Esophagus squamous epithelium (tissue), 5 donors: Measurements from ENCODE around the gene ASCC2. TPM values are rescaled to one million over a fixed set of nuclear protein-coding genes. Genes with fewer than 3 reads are reported as not detected.

Experiments used
- DNase-seq: peaks from one replicate; lab custom pipeline; 2025; lab: John Stamatoyannopoulos, UW
- H3K27ac ChIP-seq, 4 donors: fragments of 200-600 bp; sonication (generic); one replicate each; pipeline ENCODE4 v1.5.1; 2016 to 2019; ENCODE audit warnings: mild to moderate bottlenecking in 1 of 4
- H3K27me3 ChIP-seq, 4 donors: fragments of 200-600 bp; sonication (generic); 1 replicate in 3 of 4; 2 replicates in 1 of 4; pipeline versions ENCODE4 v1.5.1 to v1.6.0; 2017 to 2021; ENCODE audit warnings: antibody characterized with exemption in 1 of 4
- H3K36me3 ChIP-seq, 3 donors: fragments of 200-600 bp; sonication (generic); one replicate each; pipeline ENCODE4 v1.5.1; 2016 to 2019
- H3K4me1 ChIP-seq, 3 donors: fragments of 200-600 bp; sonication (generic); one replicate each; pipeline ENCODE4 v1.5.1; 2017 to 2019
- H3K4me3 ChIP-seq, 4 donors: fragments of 200-600 bp; sonication (generic); 1 replicate in 3 of 4; 2 replicates in 1 of 4; pipeline ENCODE4 v1.5.1; 2016 to 2019; ENCODE audit warnings: mild to moderate bottlenecking in 2 of 4, moderate library complexity in 1 of 4
- H3K9me3 ChIP-seq, 3 donors: fragments of 200-600 bp; sonication (generic); one replicate each; pipeline ENCODE4 v1.5.1; 2016 to 2019
- CTCF ChIP-seq, 6 experiments: fragments of 450-650 bp in 4 of 6; fragments of 200-600 bp in 2 of 6; sonication (generic) in 2 of 6; IDR thresholded peaks; one replicate each; pipeline ENCODE4 v1.5.1; 2016 to 2019; ENCODE audit warnings: antibody characterized with exemption in 6 of 6, mild to moderate bottlenecking in 4 of 6, moderate library complexity in 4 of 6
- POLR2A ChIP-seq, 4 donors: fragments of 450-650 bp; IDR thresholded peaks; one replicate each; pipeline ENCODE4 v1.6.1; 2017; ENCODE audit warnings: antibody characterized with exemption in 4 of 4, mild to moderate bottlenecking in 4 of 4, moderate library complexity in 3 of 4
- WGBS, 2 donors: methylation state at CpG; one replicate each; pipeline ENCODE4 v1.1.5; 2018; 5-methylcytosine and 5-hydroxymethylcytosine counted together
- intact Hi-C: fragments of 100-400 bp; cut with DNase I; formaldehyde crosslinking; loops from one replicate; pipeline ENCODE4 v1.15.0; 2022
- total RNA-seq, 4 donors: library from RNA; depleted of rRNA; stranded (reverse); fragments of >200 nt; gene quantifications; one replicate each; pipeline ENCODE4 v1.1.0, GENCODE V29; 2016
- donor health status: DM: yes; HTN: yes; CAD: no.

The ASCC2 gene
- total RNA-seq, 4 donors from 2014 or later = 47.5 to 99.7 (median 57.8) TPM

- H3K27ac ChIP-seq = peak overlapping the region; percentile 95 to 99 (median 96)
- intact Hi-C loops = no loop called here
- H3K4me1 ChIP-seq = peaks cover 15 to 51% (median 17%) of the 10 kb centered on the region in 3 donors
- DNase-seq = no peak
- H3K36me3 ChIP-seq = no peaks in the 10 kb centered on the region
- no peaks in the 10 kb centered on the region for H3K27me3 ChIP-seq
- TF ChIP-seq POLR2A (IDR thresholded peaks at IDR 0.05) (no peak), CTCF (IDR thresholded peaks at IDR 0.05) (no peak)
- WGBS, 2 donors = 0 to 1% methylated on average over 4 to 8 of the region's 14 CpGs
- no peaks in the 10 kb centered on the region for H3K9me3 ChIP-seq
- H3K4me3 ChIP-seq = peak overlapping the region; percentile 74 to 100 (median 84)
These were observed 45.7 kb upstream of the ASCC2 start for GRCh38 chr22:29883775-29884097.

- Histone ChIP-seq H3K27me3 (no peaks in the 10 kb centered on the region), H3K36me3 (no peaks in the 10 kb centered on the region), H3K4me1 (peaks cover 15 to 49% (median 17%) of the 10 kb centered on the region in 3 donors), H3K4me3 (peak within 1 kb of the TSS; percentile 74 to 100 (median 84)), H3K27ac (peak within 1 kb of the TSS; percentile 95 to 99 (median 96)), H3K9me3 (no peaks in the 10 kb centered on the region)
- DNase-seq = peak; percentile 36
- WGBS, 2 donors = no CpG with 5 or more reads among the region's 82 CpGs
- intact Hi-C loops = no loop called here
- TF ChIP-seq POLR2A (IDR thresholded peaks at IDR 0.05) (peak in 2 of 4 donors; percentile 58 to 80), CTCF (IDR thresholded peaks at IDR 0.05) (peak; percentile 31 to 59 (median 52))
These were observed 45.1 kb upstream of the ASCC2 start, which contains the start of gene MTMR3 for GRCh38 chr22:29883045-29883774. Gene MTMR3, plus strand, starts transcription at chr22:29883174. Its CDS starts 87,886 bp downstream, at chr22:29971060.

- H3K36me3 ChIP-seq = no peaks in the 10 kb centered on the region
- H3K27ac ChIP-seq = peak overlapping the region in 3 of 4 donors; percentile 96 to 99 (median 97)
- intact Hi-C loops = no loop called here
- peaks cover 15 to 44% (median 17%) of the 10 kb centered on the region in 3 donors for H3K4me1 ChIP-seq
- TF ChIP-seq CTCF (IDR thresholded peaks at IDR 0.05) = no peak
- no peak for TF ChIP-seq POLR2A (IDR thresholded peaks at IDR 0.05)
- H3K9me3 ChIP-seq = no peaks in the 10 kb centered on the region
- WGBS, 2 donors = 2 to 4% methylated on average over 4 to 5 of the region's 5 CpGs
- no peak for DNase-seq
- H3K27me3 ChIP-seq = no peaks in the 10 kb centered on the region
- peak overlapping the region in 3 of 4 donors; percentile 74 to 88 (median 81) for H3K4me3 ChIP-seq
These were observed 44.6 kb upstream of the ASCC2 start for GRCh38 chr22:29882716-29883044.

GRCh38 chr22:29879753-29880152 lies 41.7 kb upstream of the ASCC2 start:
- peaks cover 2 to 15% (median 6%) of the 10 kb centered on the region in 3 donors for H3K4me1 ChIP-seq
- no peak for TF ChIP-seq POLR2A (IDR thresholded peaks at IDR 0.05)
- TF ChIP-seq CTCF (IDR thresholded peaks at IDR 0.05) = no peak
- H3K27ac ChIP-seq = no peak overlapping the region
- H3K27me3 ChIP-seq = no peaks in the 10 kb centered on the region
- WGBS, 2 donors = 85 to 92% methylated on average over 5 of the region's 5 CpGs
- intact Hi-C loops = no loop called here
- no peaks in the 10 kb centered on the region for H3K9me3 ChIP-seq
- no peaks in the 10 kb centered on the region for H3K36me3 ChIP-seq
- no peak overlapping the region for H3K4me3 ChIP-seq
- DNase-seq = no peak

GRCh38 chr22:29877620-29878019 lies 39.5 kb upstream of the ASCC2 start:
- WGBS, 2 donors = 50 to 56% methylated on average over 2 of the region's 2 CpGs
- no peak overlapping the region for H3K4me3 ChIP-seq
- H3K27me3 ChIP-seq = no peaks in the 10 kb centered on the region
- DNase-seq = no peak
- intact Hi-C loops = no loop called here
- no peaks in the 10 kb centered on the region for H3K9me3 ChIP-seq
- H3K36me3 ChIP-seq = no peaks in the 10 kb centered on the region
- TF ChIP-seq POLR2A (IDR thresholded peaks at IDR 0.05) (no peak), CTCF (IDR thresholded peaks at IDR 0.05) (no peak)
- peaks cover 0 to 3% (median 1%) of the 10 kb centered on the region in 3 donors for H3K4me1 ChIP-seq
- no peak overlapping the region for H3K27ac ChIP-seq
